Measurements from ENCODE around the gene ANKRD6.
"Not testable (repeated sequence)": the region's sequence is repeated elsewhere in the genome, so short reads cannot be mapped to it uniquely, and the experiment has no call there.

The ANKRD6 gene

GRCh38 chr6:89591745-89592144 is 158.8 kb downstream of the ANKRD6 start:
- DNase-seq (ENCODE audit: low read depth in 1 of 2, low spot score in 1 of 2), result no peak

GRCh38 chr6:89596056-89596455 is 163.1 kb downstream of the ANKRD6 start:
- no peak for DNase-seq (ENCODE audit: low read depth in 1 of 2, low spot score in 1 of 2)

GRCh38 chr6:89596484-89596883 is 163.5 kb downstream of the ANKRD6 start:
- DNase-seq (ENCODE audit: low read depth in 1 of 2, low spot score in 1 of 2), result no peak

GRCh38 chr6:89597372-89597771 is 164.4 kb downstream of the ANKRD6 start:
- DNase-seq (ENCODE audit: low read depth in 1 of 2, low spot score in 1 of 2), result no peak

- DNase-seq (ENCODE audit: low read depth in 1 of 2, low spot score in 1 of 2), result no peak
Observed at GRCh38 chr6:89597988-89598387, 165.0 kb downstream of the ANKRD6 start.

GRCh38 chr6:89599727-89600126 is 166.8 kb downstream of the ANKRD6 start:
- DNase-seq (ENCODE audit: low read depth in 1 of 2, low spot score in 1 of 2), result no peak

GRCh38 chr6:89602166-89602565 is 169.2 kb downstream of the ANKRD6 start:
- no peak for DNase-seq (ENCODE audit: low read depth in 1 of 2, low spot score in 1 of 2)

- DNase-seq (ENCODE audit: low read depth in 1 of 2, low spot score in 1 of 2), result no peak
Observed at GRCh38 chr6:89604653-89605052, 171.7 kb downstream of the ANKRD6 start.

GRCh38 chr6:89605861-89606260 is 172.9 kb downstream of the ANKRD6 start:
- DNase-seq (ENCODE audit: low read depth in 1 of 2, low spot score in 1 of 2), result no peak

GRCh38 chr6:89610149-89610642 is 177.2 kb downstream of the ANKRD6 start:
- peak; percentile 42 to 69 for DNase-seq (ENCODE audit: low read depth in 1 of 2, low spot score in 1 of 2)

GRCh38 chr6:89611666-89612065 is 178.7 kb downstream of the ANKRD6 start:
- DNase-seq (ENCODE audit: low read depth in 1 of 2, low spot score in 1 of 2), result no peak

GRCh38 chr6:89612121-89612520 is 179.2 kb downstream of the ANKRD6 start:
- DNase-seq (ENCODE audit: low read depth in 1 of 2, low spot score in 1 of 2), result no peak

- no peak for DNase-seq (ENCODE audit: low read depth in 1 of 2, low spot score in 1 of 2)
Observed at GRCh38 chr6:89613790-89614189, 180.8 kb downstream of the ANKRD6 start.

- no peak for DNase-seq (ENCODE audit: low read depth in 1 of 2, low spot score in 1 of 2)
Observed at GRCh38 chr6:89615882-89616281, 182.9 kb downstream of the ANKRD6 start.

GRCh38 chr6:89616531-89616930 is 183.6 kb downstream of the ANKRD6 start:
- DNase-seq (ENCODE audit: low read depth in 1 of 2, low spot score in 1 of 2), result no peak

- DNase-seq (ENCODE audit: low read depth in 1 of 2, low spot score in 1 of 2), result no peak
Observed at GRCh38 chr6:89618026-89618425, 185.1 kb downstream of the ANKRD6 start.

GRCh38 chr6:89619567-89619966 is 186.6 kb downstream of the ANKRD6 start:
- no peak for DNase-seq (ENCODE audit: low read depth in 1 of 2, low spot score in 1 of 2)

GRCh38 chr6:89623749-89624148 is 190.8 kb downstream of the ANKRD6 start:
- DNase-seq (ENCODE audit: low read depth in 1 of 2, low spot score in 1 of 2), result no peak

GRCh38 chr6:89630488-89630887 is 197.5 kb downstream of the ANKRD6 start:
- DNase-seq (ENCODE audit: low read depth in 1 of 2, low spot score in 1 of 2), result no peak

- DNase-seq (ENCODE audit: low read depth in 1 of 2, low spot score in 1 of 2), result not testable (repeated sequence)
Observed at GRCh38 chr6:89636412-89636811, 203.5 kb downstream of the ANKRD6 start.

GRCh38 chr6:89637960-89638319 is 205.0 kb downstream of the ANKRD6 start:
- DNase-seq (ENCODE audit: low read depth in 1 of 2, low spot score in 1 of 2), result no peak

- peak; percentile 76 to 83 for DNase-seq (ENCODE audit: low read depth in 1 of 2, low spot score in 1 of 2)
Observed at GRCh38 chr6:89638320-89639195, 205.6 kb downstream of the ANKRD6 start, which contains the start of gene LYRM2. Gene LYRM2, minus strand, starts transcription at chr6:89638747. Its CDS starts 31 bp downstream, at chr6:89638716.

- DNase-seq (ENCODE audit: low read depth in 1 of 2, low spot score in 1 of 2), result no peak
Observed at GRCh38 chr6:89640804-89641203, 207.9 kb downstream of the ANKRD6 start.
